Liver (tissue), 3 donors: ENCODE measurements around the gene PLB1.

Experiments
- ATF3 ChIP-seq: IDR thresholded peaks from 2 replicates; pipeline ENCODE4 v1.6.1; 2016; ENCODE audit warnings: antibody characterized with exemption
- EGR1 ChIP-seq, 2 donors: IDR thresholded peaks; 2 replicates each; pipeline ENCODE4 v1.6.1; 2016 to 2018; ENCODE audit warnings: antibody characterized with exemption in 2 of 2, low read depth in 2 of 2
- HNF4A ChIP-seq, 2 donors: conservative IDR thresholded peaks; 2 replicates each; pipeline ENCODE4 v1.6.1; 2016; ENCODE audit warnings: antibody characterized with exemption in 2 of 2, mild to moderate bottlenecking in 2 of 2
- JUND ChIP-seq, 2 donors: IDR thresholded peaks; 2 replicates each; pipeline ENCODE4 v1.6.1; 2016; ENCODE audit warnings: antibody characterized with exemption in 2 of 2
- TAF1 ChIP-seq: conservative IDR thresholded peaks from 2 replicates; pipeline ENCODE4 v1.6.1; 2016; ENCODE audit warnings: antibody characterized with exemption, mild to moderate bottlenecking
- ZBTB33 ChIP-seq: IDR thresholded peaks from 2 replicates; pipeline ENCODE4 v1.6.1; 2016; ENCODE audit warnings: antibody characterized with exemption
- TF ChIP-seq, protein P1 (sequence below): fragments of 150-350 bp; IDR thresholded peaks from 2 replicates; pipeline ENCODE4 v1.5.1; 2017; ENCODE audit warnings: improper control_type of control experiment, low read depth, low read length; ENCODE audit not compliant: missing input control
- TF ChIP-seq, protein P2 (sequence below): IDR thresholded peaks from 2 replicates; pipeline ENCODE4 v1.6.1; 2016; ENCODE audit warnings: antibody characterized with exemption, mild to moderate bottlenecking
- TF ChIP-seq, protein P3 (sequence below): IDR thresholded peaks from 2 replicates; pipeline ENCODE4 v1.6.1; 2016; ENCODE audit warnings: antibody characterized with exemption
- donor health status: healthy.
- donor health status: healthy.

DNA sequence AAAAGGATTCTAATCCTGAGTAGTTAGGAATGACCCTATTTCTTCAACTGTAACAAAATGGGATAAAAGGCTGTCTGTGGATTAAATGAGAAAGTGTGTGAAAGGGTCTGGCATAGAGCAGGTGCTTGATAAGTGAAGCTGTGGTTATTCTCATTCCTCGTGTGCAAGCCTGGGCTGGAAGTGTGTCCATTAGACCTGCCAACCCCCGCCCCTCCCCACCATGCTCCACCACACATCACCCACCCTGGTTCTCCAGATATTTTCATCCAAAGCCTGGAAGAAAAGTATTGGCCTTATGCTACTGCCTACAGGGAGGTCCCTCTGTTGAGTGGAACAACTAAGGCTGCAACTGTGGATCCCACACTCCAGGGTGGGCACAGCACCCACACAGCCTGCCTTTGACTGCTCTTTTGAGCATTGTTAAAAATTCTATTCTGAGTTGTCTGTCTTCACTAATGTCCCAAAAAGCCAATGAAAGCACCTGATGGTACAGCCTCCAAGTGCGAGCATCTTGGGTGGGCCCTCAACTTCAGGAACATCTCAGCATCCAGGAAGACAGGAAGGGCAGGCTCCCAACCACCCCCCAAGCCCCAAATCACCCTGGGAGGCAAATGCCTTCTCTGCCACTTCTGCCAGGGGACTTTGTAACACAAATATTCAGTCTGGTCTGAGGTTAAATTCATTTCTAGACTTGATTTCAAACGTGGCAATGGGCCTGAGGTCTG lies 153.0 kb downstream of the PLB1 start:
- TF ChIP-seq, protein P1, sequence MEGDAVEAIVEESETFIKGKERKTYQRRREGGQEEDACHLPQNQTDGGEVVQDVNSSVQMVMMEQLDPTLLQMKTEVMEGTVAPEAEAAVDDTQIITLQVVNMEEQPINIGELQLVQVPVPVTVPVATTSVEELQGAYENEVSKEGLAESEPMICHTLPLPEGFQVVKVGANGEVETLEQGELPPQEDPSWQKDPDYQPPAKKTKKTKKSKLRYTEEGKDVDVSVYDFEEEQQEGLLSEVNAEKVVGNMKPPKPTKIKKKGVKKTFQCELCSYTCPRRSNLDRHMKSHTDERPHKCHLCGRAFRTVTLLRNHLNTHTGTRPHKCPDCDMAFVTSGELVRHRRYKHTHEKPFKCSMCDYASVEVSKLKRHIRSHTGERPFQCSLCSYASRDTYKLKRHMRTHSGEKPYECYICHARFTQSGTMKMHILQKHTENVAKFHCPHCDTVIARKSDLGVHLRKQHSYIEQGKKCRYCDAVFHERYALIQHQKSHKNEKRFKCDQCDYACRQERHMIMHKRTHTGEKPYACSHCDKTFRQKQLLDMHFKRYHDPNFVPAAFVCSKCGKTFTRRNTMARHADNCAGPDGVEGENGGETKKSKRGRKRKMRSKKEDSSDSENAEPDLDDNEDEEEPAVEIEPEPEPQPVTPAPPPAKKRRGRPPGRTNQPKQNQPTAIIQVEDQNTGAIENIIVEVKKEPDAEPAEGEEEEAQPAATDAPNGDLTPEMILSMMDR: no peak
- TF ChIP-seq, protein P2, sequence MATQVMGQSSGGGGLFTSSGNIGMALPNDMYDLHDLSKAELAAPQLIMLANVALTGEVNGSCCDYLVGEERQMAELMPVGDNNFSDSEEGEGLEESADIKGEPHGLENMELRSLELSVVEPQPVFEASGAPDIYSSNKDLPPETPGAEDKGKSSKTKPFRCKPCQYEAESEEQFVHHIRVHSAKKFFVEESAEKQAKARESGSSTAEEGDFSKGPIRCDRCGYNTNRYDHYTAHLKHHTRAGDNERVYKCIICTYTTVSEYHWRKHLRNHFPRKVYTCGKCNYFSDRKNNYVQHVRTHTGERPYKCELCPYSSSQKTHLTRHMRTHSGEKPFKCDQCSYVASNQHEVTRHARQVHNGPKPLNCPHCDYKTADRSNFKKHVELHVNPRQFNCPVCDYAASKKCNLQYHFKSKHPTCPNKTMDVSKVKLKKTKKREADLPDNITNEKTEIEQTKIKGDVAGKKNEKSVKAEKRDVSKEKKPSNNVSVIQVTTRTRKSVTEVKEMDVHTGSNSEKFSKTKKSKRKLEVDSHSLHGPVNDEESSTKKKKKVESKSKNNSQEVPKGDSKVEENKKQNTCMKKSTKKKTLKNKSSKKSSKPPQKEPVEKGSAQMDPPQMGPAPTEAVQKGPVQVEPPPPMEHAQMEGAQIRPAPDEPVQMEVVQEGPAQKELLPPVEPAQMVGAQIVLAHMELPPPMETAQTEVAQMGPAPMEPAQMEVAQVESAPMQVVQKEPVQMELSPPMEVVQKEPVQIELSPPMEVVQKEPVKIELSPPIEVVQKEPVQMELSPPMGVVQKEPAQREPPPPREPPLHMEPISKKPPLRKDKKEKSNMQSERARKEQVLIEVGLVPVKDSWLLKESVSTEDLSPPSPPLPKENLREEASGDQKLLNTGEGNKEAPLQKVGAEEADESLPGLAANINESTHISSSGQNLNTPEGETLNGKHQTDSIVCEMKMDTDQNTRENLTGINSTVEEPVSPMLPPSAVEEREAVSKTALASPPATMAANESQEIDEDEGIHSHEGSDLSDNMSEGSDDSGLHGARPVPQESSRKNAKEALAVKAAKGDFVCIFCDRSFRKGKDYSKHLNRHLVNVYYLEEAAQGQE: no peak
- TF ChIP-seq, protein P3, sequence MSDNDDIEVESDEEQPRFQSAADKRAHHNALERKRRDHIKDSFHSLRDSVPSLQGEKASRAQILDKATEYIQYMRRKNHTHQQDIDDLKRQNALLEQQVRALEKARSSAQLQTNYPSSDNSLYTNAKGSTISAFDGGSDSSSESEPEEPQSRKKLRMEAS: no peak
- TF ChIP-seq JUND (IDR thresholded peaks at IDR 0.05) (no peak), ATF3 (no peak), HNF4A (conservative IDR thresholded peaks at IDR 0.05) (no peak), ZBTB33 (no peak), TAF1 (no peak), EGR1 (IDR thresholded peaks at IDR 0.05; ENCODE audit: low read depth in 2 of 2) (no peak)
